Placental epithelial cell (primary cell): ENCODE measurements around the gene HSD17B2. TPM values are rescaled to one million over a fixed set of nuclear protein-coding genes. Genes with fewer than 3 reads are reported as not detected.

ENCODE experiments used
- total RNA-seq: library from RNA; depleted of rRNA; stranded (reverse); fragments of >200 nt; gene quantifications from 2 replicates; pipeline ENCODE4 v1.2.3, GENCODE V29; 2012

The HSD17B2 gene
- total RNA-seq, result 1.2 and 1.8 TPM in 2 replicates

GRCh38 chr16:82034981-82035612 is at the start of gene HSD17B2:
Gene HSD17B2 (plus strand): TSS chr16:82035253. CDS start chr16:82035425, 172 bp downstream.

DNA sequence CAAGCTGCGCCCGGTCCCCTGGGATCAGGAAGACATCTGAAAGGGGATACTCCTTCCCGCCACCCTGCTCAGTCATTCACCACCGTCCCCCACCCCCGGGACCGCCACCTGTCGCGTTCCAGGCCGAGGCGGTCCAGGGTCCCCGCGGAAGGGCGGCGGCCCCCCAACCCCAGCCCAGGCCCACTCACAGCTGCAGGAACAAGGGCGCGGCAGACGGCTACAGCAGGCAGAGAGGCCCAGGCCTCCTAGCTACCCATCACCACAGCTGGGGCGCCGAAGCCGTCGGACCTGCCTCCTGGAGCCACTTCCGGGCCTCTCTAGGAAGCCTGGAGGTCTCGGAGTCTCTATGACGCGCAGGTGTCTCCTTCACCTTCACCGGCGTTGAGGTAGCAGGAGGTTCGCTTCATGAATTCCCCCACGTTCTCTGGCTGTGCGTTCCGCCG is 23.8 kb upstream of the HSD17B2 start, which contains the start of gene SDR42E1:
Gene SDR42E1 (minus strand): TSS at position 272 of the 443 bp plus-strand sequence. CDS start 10,612 bp downstream, outside the sequence.

Other genes with a start within 250 kb of the HSD17B2 start
- gene SDR42E1, start 23.8 kb upstream of the HSD17B2 start, total RNA-seq, result 8.6 and 11.2 TPM in 2 replicates
- 7.1 and 11.9 TPM in 2 replicates for gene MPHOSPH6, start 135.0 kb downstream of the HSD17B2 start, total RNA-seq